HG03280 (cell line): ENCODE measurements around the gene CCDC142.
"Not testable (repeated sequence)": the region's sequence is repeated elsewhere in the genome, so short reads cannot be mapped to it uniquely, and the experiment has no call there.

Experiments used
- ATAC-seq: cut with Tn5 transposase; IDR thresholded peaks from one replicate; pipeline ENCODE4 v1.9.1; 2021; ENCODE audit warnings: mild to moderate bottlenecking, moderate library complexity; ENCODE audit not compliant: unreplicated experiment

The CCDC142 gene

GRCh38 chr2:74472086-74472944 lies 10.5 kb downstream of the CCDC142 start, which contains the start of gene MRPL53:
Gene MRPL53, minus strand, starts transcription at chr2:74472680. Its CDS starts 20 bp downstream, at chr2:74472660.
- peak; percentile 75 for ATAC-seq

DNA sequence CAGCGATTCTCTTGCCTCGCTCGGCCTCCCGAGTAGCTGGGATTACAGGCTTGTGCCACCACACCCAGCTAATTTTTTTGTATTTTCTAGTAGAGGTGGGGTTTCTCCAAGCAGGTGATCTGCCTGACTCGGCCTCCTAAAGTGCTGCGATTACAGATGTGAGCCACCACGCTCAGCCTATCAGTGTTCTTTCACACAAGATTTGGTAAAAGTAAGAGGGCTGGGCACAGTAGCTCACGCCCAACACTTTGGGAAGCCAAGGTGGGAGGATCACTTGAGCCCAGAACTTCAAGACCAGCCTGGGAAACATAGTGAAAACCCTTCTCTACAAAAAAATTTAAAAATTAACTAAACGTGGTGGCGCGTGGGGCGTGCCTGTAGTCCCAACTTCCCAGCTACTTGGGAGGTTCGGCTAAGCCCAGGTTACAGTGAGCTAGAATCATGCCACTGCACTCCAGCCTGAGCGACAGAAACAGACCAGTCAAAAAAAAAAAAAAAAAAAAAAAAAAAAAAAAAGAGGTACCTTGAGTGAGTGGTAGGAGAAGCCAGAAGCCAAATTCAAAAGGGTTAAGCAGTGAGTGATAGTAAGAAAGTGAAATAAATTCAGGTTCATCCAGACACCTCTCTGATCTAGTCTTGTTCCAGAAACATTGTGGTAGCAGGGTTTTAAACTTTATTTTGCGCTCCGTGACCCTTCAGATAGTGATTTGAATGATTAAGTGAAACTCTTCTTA lies 11.3 kb downstream of the CCDC142 start:
- no peak for ATAC-seq

DNA sequence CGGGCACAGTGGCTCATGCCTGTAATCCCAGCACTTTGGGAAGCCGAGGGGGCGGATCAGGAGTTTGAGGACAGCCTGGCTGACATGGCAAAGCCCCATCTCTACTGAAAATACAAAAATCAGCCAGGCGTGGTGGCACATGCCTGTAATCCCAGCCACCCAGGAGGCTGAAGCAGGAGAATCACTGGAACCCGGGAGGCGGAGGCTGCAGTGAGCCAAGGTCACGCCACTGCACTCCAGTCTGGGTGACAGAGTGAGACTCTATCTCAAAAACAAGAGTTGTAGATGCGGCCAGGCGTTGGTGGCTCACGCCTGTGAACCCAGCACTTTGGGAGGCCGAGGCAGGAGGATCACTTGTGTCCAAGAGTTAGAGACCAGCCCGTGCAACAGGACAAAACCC lies 12.1 kb downstream of the CCDC142 start:
- ATAC-seq = not testable (repeated sequence)

DNA sequence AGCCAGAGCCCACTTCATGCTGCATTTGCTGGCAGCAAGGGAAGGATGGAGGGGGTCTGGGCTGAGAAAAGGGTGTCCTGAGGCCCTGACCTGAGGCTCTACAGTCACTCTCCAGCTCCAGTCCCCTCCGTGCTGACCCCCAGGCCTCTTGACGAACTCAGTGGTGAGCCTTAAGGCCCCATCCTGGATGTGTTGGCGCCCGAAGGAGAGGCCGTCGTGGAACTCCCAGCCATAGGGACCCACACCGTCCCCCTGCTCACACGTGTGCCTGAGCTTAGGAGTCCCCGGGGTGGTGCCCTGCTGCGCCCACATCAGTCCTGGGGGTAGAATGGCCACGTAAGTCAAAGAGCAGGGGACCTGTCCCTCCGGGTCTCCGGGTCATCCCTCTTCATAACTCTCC lies 18.4 kb downstream of the CCDC142 start:
- no peak for ATAC-seq

- ATAC-seq = no peak
Measured at GRCh38 chr2:74462786-74463105, 20.1 kb downstream of the CCDC142 start.

DNA sequence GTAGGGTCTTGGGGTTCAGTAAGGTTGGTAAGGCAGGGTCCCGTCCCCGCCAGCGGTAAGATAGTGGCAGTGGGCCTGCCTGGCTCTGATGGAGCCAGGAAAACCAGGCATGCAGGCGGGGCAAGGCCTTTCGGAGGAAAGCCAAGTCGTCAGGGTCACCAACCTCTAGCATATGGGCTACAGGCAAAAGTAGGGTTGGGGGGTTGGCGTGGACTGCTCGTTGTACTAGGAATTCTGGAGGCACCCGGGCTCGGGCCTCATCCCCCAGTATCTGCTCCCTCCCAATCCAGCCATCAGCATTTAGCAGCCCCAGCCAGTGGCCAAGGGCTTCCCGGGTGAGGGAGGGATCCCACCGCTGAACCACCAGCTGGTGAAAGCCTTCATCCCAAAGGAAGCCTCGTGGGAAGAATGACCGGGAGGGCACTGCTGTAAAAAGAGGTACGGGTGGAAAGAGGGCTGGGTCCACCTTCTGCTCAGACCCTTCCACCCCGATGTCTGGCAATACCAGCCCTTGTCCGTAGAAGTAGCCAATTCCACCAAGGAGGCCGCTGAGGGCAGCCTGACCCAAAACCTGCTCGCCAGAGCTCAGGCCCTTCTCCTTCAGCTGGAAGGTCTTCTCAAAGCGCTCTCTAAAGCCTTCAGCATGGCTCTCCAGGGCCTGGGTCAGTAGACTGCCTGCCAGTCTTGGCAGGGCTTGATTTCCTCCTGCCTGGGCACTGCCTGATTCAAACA lies 20.6 kb downstream of the CCDC142 start:
- no peak for ATAC-seq

- ATAC-seq = no peak
Measured at GRCh38 chr2:74461187-74462053, 21.4 kb downstream of the CCDC142 start.

GRCh38 chr2:74460187-74460586 lies 22.6 kb downstream of the CCDC142 start:
- ATAC-seq = not testable (repeated sequence)

GRCh38 chr2:74459503-74460118 lies 23.2 kb downstream of the CCDC142 start:
- not testable (repeated sequence) for ATAC-seq

DNA sequence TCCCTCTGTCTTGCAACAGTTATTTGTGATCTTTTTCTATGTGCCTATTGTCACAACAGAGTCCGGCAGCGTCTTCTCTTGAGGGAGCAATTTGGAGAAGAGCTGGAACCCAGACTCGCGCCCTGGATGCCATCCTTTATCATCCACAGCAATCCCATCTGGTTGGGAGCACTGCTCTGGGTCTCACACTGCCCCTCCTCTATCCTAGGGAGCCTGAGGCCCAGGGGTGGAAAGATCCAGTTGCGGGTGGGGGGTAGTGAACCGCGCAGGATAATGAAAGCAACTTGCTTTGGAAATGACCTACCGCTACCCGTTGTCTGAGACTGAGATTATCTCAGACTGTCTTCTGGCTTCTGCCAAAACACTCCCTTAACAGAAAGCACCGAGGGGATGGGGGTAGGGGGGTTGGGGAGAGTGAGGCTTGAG lies 23.8 kb downstream of the CCDC142 start:
- no peak for ATAC-seq

- ATAC-seq = peak; percentile 81
Measured at GRCh38 chr2:74458132-74458937, 24.5 kb downstream of the CCDC142 start, which contains the start of gene WBP1. Gene WBP1, plus strand, starts transcription at chr2:74458438. Its CDS starts 165 bp downstream, at chr2:74458603.

- peak; percentile 35 for ATAC-seq
Measured at GRCh38 chr2:74457549-74458131, 25.2 kb downstream of the CCDC142 start.

DNA sequence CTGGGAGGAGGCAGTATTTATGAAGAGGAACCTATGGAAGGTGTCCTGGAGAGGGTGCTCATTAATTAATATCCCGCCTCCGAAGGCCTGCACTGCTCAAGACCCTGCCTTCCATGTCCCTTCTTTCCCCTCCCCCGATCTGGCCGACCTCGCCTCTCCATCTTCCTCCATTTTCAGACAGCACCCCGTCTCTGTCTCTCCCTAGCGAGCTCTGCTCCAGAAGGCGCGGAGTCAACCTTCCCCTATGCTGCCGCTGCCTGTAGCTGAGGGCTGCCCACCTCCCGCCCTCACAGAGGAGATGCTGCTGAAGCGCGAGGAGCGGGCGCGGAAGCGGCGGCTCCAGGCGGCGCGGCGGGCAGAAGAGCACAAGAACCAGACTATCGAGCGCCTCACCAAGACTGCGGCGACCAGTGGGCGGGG lies 25.7 kb downstream of the CCDC142 start:
- no peak for ATAC-seq

GRCh38 chr2:74454654-74455511 lies 27.9 kb downstream of the CCDC142 start, which contains the start of gene INO80B:
Gene INO80B, plus strand, starts transcription at chr2:74455087. Its CDS starts 30 bp downstream, at chr2:74455117.
- ATAC-seq = peak; percentile 43

- ATAC-seq = no peak
Measured at GRCh38 chr2:74450570-74451190, 32.1 kb downstream of the CCDC142 start.

- no peak for ATAC-seq
Measured at GRCh38 chr2:74448771-74449170, 34.0 kb downstream of the CCDC142 start.
